Endothelial cell of umbilical vein (primary cell): ENCODE data around the gene DAP. TPM values are rescaled to one million over a fixed set of nuclear protein-coding genes. Genes with fewer than 3 reads are reported as not detected.

Experiments used
- BruUV-seq: library from RNA; stranded (reverse); fragments of 400-500 nt; replicated peaks from 2 replicates; lab custom pipeline; 2021; lab: Mats Ljungman, UMichigan
- CTCF ChIA-PET: fragments of 300-600, 350-600 bp; sonication (Branson Sonifier 250); formaldehyde crosslinking; loops from one replicate; lab custom pipeline; 2021; ENCODE audit warnings: antibody characterized with exemption, inconsistent platforms; lab: Charles Lee
- POLR2A ChIA-PET: fragments of 300-600, 350-600 bp; sonication (Branson Sonifier 250); formaldehyde crosslinking; loops from one replicate; lab custom pipeline; 2021; ENCODE audit warnings: antibody characterized with exemption, inconsistent platforms; lab: Charles Lee
- DNase-seq: peaks from one replicate; pipeline ENCODE4 v3.0.0-alpha.2; 2011; ENCODE audit warnings: low read depth, low spot score
- FAIRE-seq: peaks from 2 replicates; lab custom pipeline; 2011; peaks lifted over from hg19 to GRCh38; lab: Jason Lieb, UNC
- H2AFZ ChIP-seq: 2 replicates; pipeline ENCODE4 v1.6.0; 2012; ENCODE audit warnings: low read depth, low read length, control low read depth, inconsistent platforms
- H3K27ac ChIP-seq: 2 replicates; pipeline ENCODE4 v1.5.1; 2011; ENCODE audit warnings: low read depth, mild to moderate bottlenecking, control low read depth, low read length, moderate library complexity; ENCODE audit not compliant: insufficient read depth
- H3K27me3 ChIP-seq, 2 experiments: 2 replicates each; pipeline versions ENCODE4 v1.6.0 to v1.6.1; 2011; ENCODE audit warnings: low read length in 2 of 2, mixed read lengths in 1 of 2; ENCODE audit not compliant: control insufficient read depth in 2 of 2, insufficient read depth in 2 of 2
- H3K36me3 ChIP-seq, 2 experiments: 2 replicates in 1 of 2; 3 replicates in 1 of 2; pipeline ENCODE4 v1.5.1; 2011; ENCODE audit warnings: low read length in 2 of 2, mild to moderate bottlenecking in 1 of 2, moderate library complexity in 1 of 2; ENCODE audit not compliant: control insufficient read depth in 2 of 2, insufficient read depth in 2 of 2; ENCODE audit errors: extremely low read depth in 1 of 2
- H3K4me1 ChIP-seq: 3 replicates; pipeline ENCODE4 v1.5.1; 2011; ENCODE audit warnings: mild to moderate bottlenecking, low read length; ENCODE audit not compliant: control insufficient read depth, insufficient read depth; ENCODE audit errors: extremely low read depth
- H3K4me2 ChIP-seq: 2 replicates; pipeline ENCODE4 v1.6.1; 2011; ENCODE audit warnings: low read length, control low read depth, mixed read lengths; ENCODE audit not compliant: insufficient read depth
- H3K4me3 ChIP-seq, 3 experiments: fragments of 200-600 bp in 1 of 3; sonication (generic), shearing (Covaris generic) in 1 of 3; replicated peaks in 1 of 3; 2 replicates each; pipeline ENCODE4 v1.5.1; 2011 to 2016; ENCODE audit warnings: control low read depth in 3 of 3, low read length in 3 of 3, mild to moderate bottlenecking in 2 of 3, inconsistent platforms in 1 of 3, low read depth in 1 of 3, moderate library complexity in 1 of 3; ENCODE audit not compliant: insufficient read depth in 1 of 3
- H3K79me2 ChIP-seq: 2 replicates; pipeline ENCODE4 v1.6.0; 2012; ENCODE audit warnings: low read length, inconsistent platforms; ENCODE audit not compliant: control insufficient read depth, insufficient read depth
- H3K9ac ChIP-seq: replicated peaks from 2 replicates; pipeline ENCODE3; 2011; ENCODE audit warnings: low read length, control low read depth; ENCODE audit not compliant: insufficient read depth; ENCODE audit errors: extremely low read depth
- H3K9me1 ChIP-seq: replicated peaks from 3 replicates; pipeline ENCODE4 v1.6.0; 2011; ENCODE audit warnings: mild to moderate bottlenecking, low read length; ENCODE audit not compliant: control insufficient read depth, insufficient read depth; ENCODE audit errors: extremely low read depth
- H3K9me3 ChIP-seq: replicated peaks from 2 replicates; pipeline ENCODE4 v1.5.1; 2012; ENCODE audit warnings: low read length, inconsistent platforms; ENCODE audit not compliant: control insufficient read depth, insufficient read depth
- H4K20me1 ChIP-seq: replicated peaks from 2 replicates; pipeline ENCODE3; 2011; ENCODE audit warnings: mild to moderate bottlenecking, low read length; ENCODE audit not compliant: control insufficient read depth, insufficient read depth; ENCODE audit errors: extremely low read depth
- EZH2 ChIP-seq: IDR thresholded peaks from 2 replicates; pipeline ENCODE4 v1.6.1; 2012; ENCODE audit warnings: borderline replicate concordance, low read depth, mild to moderate bottlenecking, moderate library complexity, low read length, inconsistent platforms; ENCODE audit not compliant: severe bottlenecking
- FOS ChIP-seq: IDR thresholded peaks from 2 replicates; pipeline ENCODE4 v1.6.1; 2011; ENCODE audit warnings: mild to moderate bottlenecking, low read length, moderate library complexity, borderline replicate concordance; ENCODE audit not compliant: insufficient read depth
- GATA2 ChIP-seq: IDR thresholded peaks from 2 replicates; pipeline ENCODE4 v1.7.0; 2011; ENCODE audit warnings: low read depth, mild to moderate bottlenecking, moderate library complexity, mixed read lengths, low read length; ENCODE audit not compliant: insufficient read length, insufficient read depth
- JUN ChIP-seq: IDR thresholded peaks from 2 replicates; pipeline ENCODE4 v1.6.1; 2011; ENCODE audit warnings: borderline replicate concordance, low read depth; ENCODE audit not compliant: insufficient read length, insufficient read depth
- MYC ChIP-seq: IDR thresholded peaks from one replicate; pipeline ENCODE4 v1.6.1; 2011; ENCODE audit warnings: mild to moderate bottlenecking, low read depth, low read length
- POLR2A ChIP-seq: IDR thresholded peaks from 2 replicates; pipeline ENCODE4 v1.6.1; 2012; ENCODE audit warnings: low read depth, mild to moderate bottlenecking, control low read depth, low read length
- POLR2AphosphoS5 ChIP-seq: IDR thresholded peaks from 2 replicates; pipeline ENCODE4 v1.6.1; 2012; ENCODE audit warnings: low read depth, mild to moderate bottlenecking, control low read depth, low read length, moderate library complexity; ENCODE audit not compliant: insufficient read depth
- dilution Hi-C: fragments of 300-500 bp; cut with MboI; formaldehyde crosslinking; loops from one replicate; pipeline ENCODE4 v1.15.0; 2019; ENCODE audit warnings: low sequenced_read_pairs; ENCODE audit not compliant: extremely low pct_ligation_motif_present
- intact Hi-C: fragments of 100-400 bp; cut with micrococcal nuclease; formaldehyde crosslinking; loops from one replicate; pipeline ENCODE4 v1.10.0; 2022
- polyA plus RNA-seq, 4 experiments: library from polyadenylated mRNA; depleted of rRNA in 3 of 4; stranded (reverse) in 3 of 4; unstranded in 1 of 4; fragments of >200 nt; gene quantifications; 2 replicates each; pipeline versions ENCODE4 v1.2.1 to v1.2.3, GENCODE V29; 2011 to 2012; ENCODE audit warnings: missing spikeins in 1 of 4
- total RNA-seq: library from RNA; stranded (reverse); gene quantifications from 2 replicates; pipeline ENCODE4 v1.2.3, GENCODE V29; 2021
- TF ChIP-seq, protein P1 (sequence below): IDR thresholded peaks from 2 replicates; pipeline ENCODE4 v1.6.1; 2011; ENCODE audit not compliant: insufficient read depth, insufficient read length
- TF ChIP-seq, protein P2 (sequence below), 2 donors: IDR thresholded peaks; 1 replicate in 1 of 2; 2 replicates in 1 of 2; pipeline ENCODE4 v1.5.1; 2011; ENCODE audit warnings: low read length in 2 of 2, mild to moderate bottlenecking in 2 of 2, moderate library complexity in 2 of 2, control low read depth in 1 of 2, inconsistent platforms in 1 of 2, low read depth in 1 of 2; ENCODE audit not compliant: insufficient read depth in 1 of 2; ENCODE audit errors: extremely low read depth in 1 of 2

Gene DAP
- total and polyA plus RNA-seq, 2 donors (not counting 3 experiments of a cell fraction or from before 2014, with no cell fraction given): 79.8 to 188 TPM

DNA sequence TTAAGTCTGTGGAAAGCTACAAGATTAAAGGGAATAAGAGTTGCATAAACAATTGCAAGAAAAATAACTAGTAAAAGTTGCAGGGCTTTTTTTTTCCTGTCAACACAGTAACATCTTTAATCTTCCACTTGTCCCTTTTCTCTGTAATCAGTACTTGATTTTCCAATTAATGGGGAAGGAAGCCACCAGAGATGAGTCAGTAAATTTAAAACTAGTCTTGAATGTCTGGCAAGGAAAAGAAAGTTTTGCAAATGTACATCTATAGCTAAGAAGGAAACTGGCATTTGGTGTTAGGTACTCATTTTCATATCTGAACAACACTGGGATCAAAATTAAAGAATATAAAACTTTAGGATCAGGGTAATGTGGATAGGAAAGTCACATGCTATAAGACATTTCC, 17.1 kb downstream of the DAP start:
- no peaks in the 10 kb centered on the region for H3K9me3 ChIP-seq
- no peak overlapping the region for H3K9ac ChIP-seq
- H3K4me2 ChIP-seq: no peak overlapping the region
- H3K27ac ChIP-seq: no peak overlapping the region
- no peak for DNase-seq
- no peaks in the 10 kb centered on the region for H3K27me3 ChIP-seq
- dilution Hi-C loops (no loop called here), intact Hi-C loops (no loop called here)
- TF ChIP-seq JUN (no peak), POLR2A (no peak), POLR2AphosphoS5 (no peak), FOS (no peak), MYC (no peak), GATA2 (no peak), EZH2 (no peak)
- TF ChIP-seq, protein P1, sequence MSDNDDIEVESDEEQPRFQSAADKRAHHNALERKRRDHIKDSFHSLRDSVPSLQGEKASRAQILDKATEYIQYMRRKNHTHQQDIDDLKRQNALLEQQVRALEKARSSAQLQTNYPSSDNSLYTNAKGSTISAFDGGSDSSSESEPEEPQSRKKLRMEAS: no peak
- TF ChIP-seq, protein P2, sequence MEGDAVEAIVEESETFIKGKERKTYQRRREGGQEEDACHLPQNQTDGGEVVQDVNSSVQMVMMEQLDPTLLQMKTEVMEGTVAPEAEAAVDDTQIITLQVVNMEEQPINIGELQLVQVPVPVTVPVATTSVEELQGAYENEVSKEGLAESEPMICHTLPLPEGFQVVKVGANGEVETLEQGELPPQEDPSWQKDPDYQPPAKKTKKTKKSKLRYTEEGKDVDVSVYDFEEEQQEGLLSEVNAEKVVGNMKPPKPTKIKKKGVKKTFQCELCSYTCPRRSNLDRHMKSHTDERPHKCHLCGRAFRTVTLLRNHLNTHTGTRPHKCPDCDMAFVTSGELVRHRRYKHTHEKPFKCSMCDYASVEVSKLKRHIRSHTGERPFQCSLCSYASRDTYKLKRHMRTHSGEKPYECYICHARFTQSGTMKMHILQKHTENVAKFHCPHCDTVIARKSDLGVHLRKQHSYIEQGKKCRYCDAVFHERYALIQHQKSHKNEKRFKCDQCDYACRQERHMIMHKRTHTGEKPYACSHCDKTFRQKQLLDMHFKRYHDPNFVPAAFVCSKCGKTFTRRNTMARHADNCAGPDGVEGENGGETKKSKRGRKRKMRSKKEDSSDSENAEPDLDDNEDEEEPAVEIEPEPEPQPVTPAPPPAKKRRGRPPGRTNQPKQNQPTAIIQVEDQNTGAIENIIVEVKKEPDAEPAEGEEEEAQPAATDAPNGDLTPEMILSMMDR (IDR thresholded peaks at IDR 0.05; ENCODE audit: extremely low read depth in 1 of 2, insufficient read depth in 1 of 2, low read depth in 1 of 2, low read length in 2 of 2): no peak
- no peak overlapping the region for H2AFZ ChIP-seq
- H4K20me1 ChIP-seq: peaks cover 3% of the 10 kb centered on the region
- H3K79me2 ChIP-seq: peaks cover 73% of the 10 kb centered on the region
- no TSS peak for BruUV-seq
- CTCF ChIA-PET: interaction anchor here (1.0 to 1.7 kb wide), 2 partner anchors 9 to 49 kb away, joined by 3 to 5 read pairs; no protein-coding TSS in a partner anchor
- FAIRE-seq: no peak
- no peaks in the 10 kb centered on the region for H3K9me1 ChIP-seq
- H3K36me3 ChIP-seq: peaks cover 8 to 27% of the 10 kb centered on the region in 2 experiments
- no peak overlapping the region for H3K4me3 ChIP-seq
- H3K4me1 ChIP-seq: no peaks in the 10 kb centered on the region
- POLR2A ChIA-PET: no interaction called here
